Activated naive CD8-positive, alpha-beta T cell treated with anti-CD3 and anti-CD28 coated beads for 36 hours (primary cell): ENCODE data around the gene AKAP6. TPM values are rescaled to one million over a fixed set of nuclear protein-coding genes. Genes with fewer than 3 reads are reported as not detected.

Experiments
- DNase-seq: peaks from one replicate; pipeline ENCODE4 v3.0.0; 2021
- H3K27ac Mint-ChIP-seq: one replicate; pipeline ENCODE4 v1.8.0; 2022; ENCODE audit warnings: mild to moderate bottlenecking, moderate library complexity, mixed read lengths
- H3K27me3 Mint-ChIP-seq: one replicate; pipeline ENCODE4 v1.8.0; 2022; ENCODE audit warnings: mild to moderate bottlenecking, mixed read lengths
- H3K36me3 Mint-ChIP-seq: one replicate; pipeline ENCODE4 v1.8.0; 2021; ENCODE audit warnings: mild to moderate bottlenecking, mixed read lengths
- H3K4me1 Mint-ChIP-seq: one replicate; pipeline ENCODE4 v1.8.0; 2021; ENCODE audit warnings: mixed read lengths
- H3K4me3 Mint-ChIP-seq: one replicate; pipeline ENCODE4 v1.8.0; 2022; ENCODE audit warnings: mild to moderate bottlenecking, moderate library complexity, mixed read lengths
- H3K9me3 Mint-ChIP-seq: one replicate; pipeline ENCODE4 v1.8.0; 2022; ENCODE audit warnings: mixed read lengths
- total RNA-seq, 2 experiments: library from RNA; stranded (reverse); gene quantifications; one replicate each; pipeline ENCODE4 v1.2.3, GENCODE V29; 2021

The AKAP6 gene
- total RNA-seq, 2 experiments from 2014 or later = 1.3 to 2.1 TPM

- DNase-seq = no peak
- Mint-ChIP-seq H3K27ac (no peak overlapping the region), H3K4me3 (no peak overlapping the region), H3K4me1 (no peaks in the 10 kb centered on the region), H3K9me3 (no peaks in the 10 kb centered on the region), H3K27me3 (no peaks in the 10 kb centered on the region), H3K36me3 (no peaks in the 10 kb centered on the region)
These were observed 149.0 kb downstream of the AKAP6 start for GRCh38 chr14:32478050-32478449.

- no peaks in the 10 kb centered on the region for H3K36me3 Mint-ChIP-seq
These were observed 151.2 kb downstream of the AKAP6 start for GRCh38 chr14:32480337-32480736.

DNA sequence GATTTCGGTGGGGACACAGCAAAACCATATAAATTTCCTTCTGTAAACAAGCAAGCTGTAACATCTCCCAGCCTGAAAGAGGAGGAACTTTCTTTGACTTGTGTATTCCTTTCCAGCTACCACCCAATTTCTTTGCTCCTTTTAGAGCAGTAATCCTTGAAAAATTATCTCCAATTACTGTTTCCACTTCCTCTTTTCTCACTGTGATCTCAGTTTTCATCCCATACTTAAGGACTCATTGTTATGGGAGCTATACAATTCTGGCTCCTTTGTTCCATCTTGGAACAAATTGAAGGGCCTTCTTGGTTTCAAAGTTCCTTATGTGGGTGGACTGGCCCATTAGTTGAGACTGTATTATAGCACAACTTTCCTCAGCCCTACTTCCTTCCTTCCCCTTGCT, 152.6 kb downstream of the AKAP6 start:
- H3K4me1 Mint-ChIP-seq = no peaks in the 10 kb centered on the region
- no peak for DNase-seq
- no peaks in the 10 kb centered on the region for H3K36me3 Mint-ChIP-seq
- peaks cover 8% of the 10 kb centered on the region for H3K9me3 Mint-ChIP-seq
- no peak overlapping the region for H3K4me3 Mint-ChIP-seq
- no peak overlapping the region for H3K27ac Mint-ChIP-seq
- H3K27me3 Mint-ChIP-seq = no peaks in the 10 kb centered on the region

More at GRCh38 chr14:32480337-32480736, 151.2 kb downstream of the AKAP6 start:
- Mint-ChIP-seq H3K9me3 (peaks cover under 1% of the 10 kb centered on the region), H3K4me1 (no peaks in the 10 kb centered on the region), H3K27ac (no peak overlapping the region), H3K27me3 (no peaks in the 10 kb centered on the region), H3K4me3 (no peak overlapping the region)
- DNase-seq = no peak

GRCh38 chr14:32491416-32492016, 162.4 kb downstream of the AKAP6 start:
- no peaks in the 10 kb centered on the region for H3K4me1 Mint-ChIP-seq
- no peak for DNase-seq
- no peak overlapping the region for H3K27ac Mint-ChIP-seq
- peaks cover under 1% of the 10 kb centered on the region for H3K9me3 Mint-ChIP-seq
- H3K4me3 Mint-ChIP-seq = no peak overlapping the region
- H3K36me3 Mint-ChIP-seq = no peaks in the 10 kb centered on the region
- no peaks in the 10 kb centered on the region for H3K27me3 Mint-ChIP-seq

DNA sequence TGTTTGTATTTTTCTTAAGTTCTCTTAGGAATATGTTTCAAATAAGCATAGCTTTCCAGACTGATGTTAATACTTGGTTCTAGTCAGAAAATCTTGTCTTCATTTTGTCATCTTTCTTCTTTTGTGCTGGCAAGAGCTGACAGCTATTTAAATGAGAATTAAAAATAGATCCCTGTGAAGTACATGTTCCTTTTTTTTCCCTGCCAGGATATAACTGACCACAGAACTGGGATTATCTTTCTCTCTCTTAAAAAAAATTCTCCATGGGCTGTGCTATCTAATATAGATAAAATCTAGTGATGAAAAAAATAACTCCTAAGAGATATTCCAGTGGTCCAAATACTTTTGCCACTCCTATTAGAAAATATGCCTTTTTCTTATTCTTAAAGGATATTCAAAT, 163.4 kb downstream of the AKAP6 start:
- no peak overlapping the region for H3K4me3 Mint-ChIP-seq
- no peak for DNase-seq
- H3K27ac Mint-ChIP-seq = no peak overlapping the region
- H3K27me3 Mint-ChIP-seq = no peaks in the 10 kb centered on the region
- no peaks in the 10 kb centered on the region for H3K9me3 Mint-ChIP-seq
- no peaks in the 10 kb centered on the region for H3K4me1 Mint-ChIP-seq
- no peaks in the 10 kb centered on the region for H3K36me3 Mint-ChIP-seq

- DNase-seq = no peak
- H3K4me3 Mint-ChIP-seq = no peak overlapping the region
- H3K9me3 Mint-ChIP-seq = no peaks in the 10 kb centered on the region
- H3K27ac Mint-ChIP-seq = no peak overlapping the region
- H3K36me3 Mint-ChIP-seq = no peaks in the 10 kb centered on the region
- no peaks in the 10 kb centered on the region for H3K27me3 Mint-ChIP-seq
- H3K4me1 Mint-ChIP-seq = no peaks in the 10 kb centered on the region
These were observed 165.7 kb downstream of the AKAP6 start for GRCh38 chr14:32494609-32495434.

GRCh38 chr14:32495435-32495734, 166.3 kb downstream of the AKAP6 start:
- Mint-ChIP-seq H3K27ac (no peak overlapping the region), H3K9me3 (no peaks in the 10 kb centered on the region), H3K4me3 (no peak overlapping the region), H3K36me3 (no peaks in the 10 kb centered on the region), H3K4me1 (no peaks in the 10 kb centered on the region), H3K27me3 (no peaks in the 10 kb centered on the region)
- DNase-seq = no peak

DNA sequence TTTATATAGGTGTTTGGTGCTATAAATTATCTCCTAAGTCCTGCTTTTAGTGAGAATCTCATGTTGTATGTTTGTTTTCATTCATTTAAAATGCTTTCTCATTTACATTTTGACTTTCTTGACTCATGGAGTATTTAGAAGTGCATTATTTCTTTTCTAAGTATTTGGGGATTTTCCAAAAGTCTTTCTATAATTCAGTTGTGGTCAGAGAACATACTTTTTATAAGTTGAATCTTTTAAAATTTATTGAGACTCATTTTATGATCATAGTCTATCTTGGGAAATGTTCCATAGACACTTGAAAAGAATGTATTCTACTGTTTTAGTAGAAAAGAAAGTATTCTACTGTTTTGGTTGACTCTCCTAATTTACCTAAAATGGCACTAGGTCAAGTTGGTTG, 168.2 kb downstream of the AKAP6 start:
- no peaks in the 10 kb centered on the region for H3K36me3 Mint-ChIP-seq

DNA sequence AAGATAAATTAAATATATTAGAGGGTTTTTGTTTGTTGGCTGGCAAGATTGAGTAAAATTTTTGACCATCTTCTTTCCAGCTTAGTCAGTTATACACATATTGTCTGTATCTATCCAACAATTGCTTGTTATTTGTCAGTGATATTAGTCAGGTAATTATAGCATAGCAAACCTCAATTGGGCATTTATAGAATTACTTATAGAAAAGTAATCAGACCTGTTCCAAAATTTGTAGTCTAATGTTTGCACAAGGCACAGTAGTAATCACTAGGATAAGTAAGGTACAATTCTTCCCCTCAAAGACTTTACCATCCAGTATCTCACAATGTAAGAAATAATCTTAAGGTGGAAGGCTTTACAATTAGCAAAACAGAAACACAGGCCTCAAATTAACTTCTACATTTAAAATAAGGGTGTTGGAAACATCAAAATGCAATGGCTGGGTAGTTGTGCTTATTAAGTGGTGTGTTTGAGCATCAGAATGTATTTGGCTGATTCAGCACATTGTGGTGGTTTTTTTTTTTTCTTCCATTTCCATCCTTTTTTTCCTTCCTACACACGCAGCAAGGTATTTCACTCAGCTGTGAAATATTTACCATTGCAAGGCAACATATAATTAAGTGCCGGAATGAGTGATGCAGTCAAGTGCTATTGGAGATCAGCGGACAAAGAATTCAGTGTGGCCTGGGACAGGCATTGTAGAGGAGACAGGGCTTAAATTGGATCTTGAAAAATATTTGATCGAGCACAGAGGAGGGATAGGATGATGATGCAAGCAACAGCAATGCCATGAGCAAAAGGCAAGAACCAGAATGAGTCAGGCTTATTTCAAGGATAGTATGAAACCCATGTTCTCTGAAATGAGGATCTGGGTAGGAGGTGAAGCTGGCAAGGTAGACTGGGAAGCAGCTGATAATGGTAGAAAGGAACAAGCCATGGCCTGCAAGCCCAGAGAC, 178.2 kb downstream of the AKAP6 start:
- no peak for DNase-seq
- no peak overlapping the region for H3K27ac Mint-ChIP-seq
- no peak overlapping the region for H3K4me3 Mint-ChIP-seq
- no peaks in the 10 kb centered on the region for H3K27me3 Mint-ChIP-seq
- H3K9me3 Mint-ChIP-seq = no peaks in the 10 kb centered on the region
- no peaks in the 10 kb centered on the region for H3K36me3 Mint-ChIP-seq
- H3K4me1 Mint-ChIP-seq = no peaks in the 10 kb centered on the region

More for the DNA sequence above, 168.2 kb downstream of the AKAP6 start:
- Mint-ChIP-seq H3K9me3 (no peaks in the 10 kb centered on the region), H3K4me1 (no peaks in the 10 kb centered on the region), H3K4me3 (no peak overlapping the region), H3K27ac (no peak overlapping the region), H3K27me3 (no peaks in the 10 kb centered on the region)
- DNase-seq = no peak

GRCh38 chr14:32508281-32508680, 179.2 kb downstream of the AKAP6 start:
- Mint-ChIP-seq H3K9me3 (no peaks in the 10 kb centered on the region), H3K27ac (no peak overlapping the region), H3K4me3 (no peak overlapping the region), H3K36me3 (no peaks in the 10 kb centered on the region), H3K4me1 (no peaks in the 10 kb centered on the region), H3K27me3 (no peaks in the 10 kb centered on the region)
- DNase-seq = no peak

GRCh38 chr14:32509632-32510187, 180.6 kb downstream of the AKAP6 start:
- DNase-seq = no peak
- no peaks in the 10 kb centered on the region for H3K4me1 Mint-ChIP-seq
- no peak overlapping the region for H3K27ac Mint-ChIP-seq
- H3K36me3 Mint-ChIP-seq = no peaks in the 10 kb centered on the region
- H3K9me3 Mint-ChIP-seq = no peaks in the 10 kb centered on the region
- H3K4me3 Mint-ChIP-seq = no peak overlapping the region
- H3K27me3 Mint-ChIP-seq = no peaks in the 10 kb centered on the region

DNA sequence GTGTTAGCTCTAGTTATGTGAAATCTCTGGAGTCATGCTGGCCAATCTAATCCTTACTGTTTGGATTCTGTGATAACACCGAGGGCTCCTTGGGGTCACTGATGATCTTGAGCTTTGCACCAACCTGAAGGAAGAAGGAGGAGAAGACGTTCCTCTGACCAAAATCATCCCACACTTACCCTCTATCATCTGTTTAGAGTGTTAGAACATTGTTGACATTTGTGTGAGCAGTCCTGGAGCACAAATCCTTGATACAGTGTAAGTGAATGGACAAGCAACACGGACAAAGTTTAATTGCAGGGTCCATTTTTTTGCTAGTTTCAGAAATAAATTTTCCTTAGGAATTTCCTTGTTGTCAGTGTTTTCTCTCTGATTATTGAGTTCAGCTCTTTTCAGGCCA, 181.7 kb downstream of the AKAP6 start:
- Mint-ChIP-seq H3K4me1 (no peaks in the 10 kb centered on the region), H3K27me3 (peaks cover 4% of the 10 kb centered on the region), H3K9me3 (no peaks in the 10 kb centered on the region), H3K36me3 (no peaks in the 10 kb centered on the region), H3K4me3 (no peak overlapping the region), H3K27ac (no peak overlapping the region)
- no peak for DNase-seq

GRCh38 chr14:32512348-32512747, 183.2 kb downstream of the AKAP6 start:
- H3K4me1 Mint-ChIP-seq = no peaks in the 10 kb centered on the region
- H3K36me3 Mint-ChIP-seq = no peaks in the 10 kb centered on the region
- no peak overlapping the region for H3K4me3 Mint-ChIP-seq
- no peaks in the 10 kb centered on the region for H3K9me3 Mint-ChIP-seq
- no peak overlapping the region for H3K27ac Mint-ChIP-seq
- no peak for DNase-seq
- H3K27me3 Mint-ChIP-seq = peaks cover 4% of the 10 kb centered on the region

DNA sequence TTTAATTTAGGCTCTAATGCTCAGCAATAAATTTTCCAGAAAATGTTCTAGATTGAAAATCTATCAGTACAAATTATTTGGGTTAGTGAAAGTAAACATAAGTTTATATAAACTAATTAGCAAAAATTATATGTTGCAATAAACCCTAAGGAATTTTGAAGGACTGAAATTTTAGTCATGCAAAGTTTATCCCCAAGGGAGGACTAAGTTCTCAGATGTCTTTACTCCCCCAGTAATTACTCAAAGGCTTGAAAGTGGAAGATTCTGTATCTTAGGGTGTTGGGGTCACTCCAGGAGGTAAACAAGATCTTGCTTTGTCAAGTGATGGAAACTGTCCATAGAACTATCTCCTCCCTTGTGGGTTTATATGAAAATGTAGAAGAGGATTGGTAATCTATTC, 183.7 kb downstream of the AKAP6 start:
- H3K9me3 Mint-ChIP-seq = no peaks in the 10 kb centered on the region
- H3K27me3 Mint-ChIP-seq = peaks cover 4% of the 10 kb centered on the region
- no peak overlapping the region for H3K4me3 Mint-ChIP-seq
- no peak overlapping the region for H3K27ac Mint-ChIP-seq
- no peaks in the 10 kb centered on the region for H3K36me3 Mint-ChIP-seq
- no peak for DNase-seq
- no peaks in the 10 kb centered on the region for H3K4me1 Mint-ChIP-seq

GRCh38 chr14:32513571-32514009, 184.5 kb downstream of the AKAP6 start:
- Mint-ChIP-seq H3K4me1 (no peaks in the 10 kb centered on the region), H3K9me3 (peaks cover 2% of the 10 kb centered on the region), H3K27me3 (peaks cover 4% of the 10 kb centered on the region), H3K4me3 (no peak overlapping the region), H3K36me3 (no peaks in the 10 kb centered on the region), H3K27ac (no peak overlapping the region)
- DNase-seq = no peak
